Thymus (tissue), 11 donors: Measurements from ENCODE around the gene BUD23. TPM values are rescaled to one million over a fixed set of nuclear protein-coding genes. Genes with fewer than 3 reads are reported as not detected.
"Not testable (repeated sequence)": the region's sequence is repeated elsewhere in the genome, so short reads cannot be mapped to it uniquely, and the experiment has no call there.

Source experiments
- DNase-seq, 9 donors: peaks; one replicate each; pipeline ENCODE4 v3.0.0-alpha.2; 2013; ENCODE audit warnings: low spot score in 9 of 9, low read depth in 6 of 9, missing footprints in 1 of 9
- H3K27ac ChIP-seq, 2 donors: one replicate each; pipeline ENCODE4 v1.5.1; 2013; ENCODE audit warnings: control low read depth in 1 of 2, low read depth in 1 of 2, low read length in 1 of 2, mild to moderate bottlenecking in 1 of 2, moderate library complexity in 1 of 2
- H3K27me3 ChIP-seq, 2 donors: one replicate each; pipeline ENCODE4 v1.5.1; 2013; ENCODE audit warnings: low read length in 1 of 2; ENCODE audit not compliant: control insufficient read depth in 2 of 2, insufficient read depth in 1 of 2
- H3K36me3 ChIP-seq, 2 donors: one replicate each; pipeline ENCODE4 v1.5.1; 2013; ENCODE audit warnings: low read length in 1 of 2, mild to moderate bottlenecking in 1 of 2, moderate library complexity in 1 of 2; ENCODE audit not compliant: control insufficient read depth in 2 of 2, insufficient read depth in 2 of 2
- H3K4me1 ChIP-seq, 2 donors: one replicate each; pipeline ENCODE4 v1.5.1; 2013; ENCODE audit warnings: low read length in 2 of 2; ENCODE audit not compliant: control insufficient read depth in 2 of 2, insufficient read depth in 2 of 2
- H3K4me3 ChIP-seq, 2 donors: one replicate each; pipeline ENCODE4 v1.5.1; 2013; ENCODE audit warnings: low read length in 2 of 2, control low read depth in 1 of 2, mild to moderate bottlenecking in 1 of 2
- H3K9me3 ChIP-seq, 2 donors: one replicate each; pipeline ENCODE4 v1.5.1; 2013; ENCODE audit warnings: low read length in 1 of 2, mild to moderate bottlenecking in 1 of 2; ENCODE audit not compliant: control insufficient read depth in 2 of 2, insufficient read depth in 1 of 2
- WGBS: extraction: QIAGEN DNeasy Blood & Tissue Kit; methylation state at CpG from one replicate; pipeline ENCODE4 v1.1.7; 2013; 5-methylcytosine and 5-hydroxymethylcytosine counted together
- polyA plus RNA-seq: library from polyadenylated mRNA; stranded (reverse); fragments of 200-250 nt; gene quantifications from one replicate; pipeline ENCODE4 v1.2.3, GENCODE V29; 2013
- total RNA-seq: library from RNA; stranded (reverse); fragments of 120-200 nt; gene quantifications from one replicate; pipeline ENCODE4 v1.2.4, GENCODE V29; 2013
- donor health status: healthy.

BUD23 gene
- total and polyA plus RNA-seq, 2 donors: 43.4 to 71.0 TPM

- no peak for DNase-seq
- Histone ChIP-seq H3K4me1 (peaks cover 10 to 43% of the 10 kb centered on the region in 2 donors), H3K9me3 (peaks cover 0 to 3% of the 10 kb centered on the region in 2 donors), H3K27ac (no peak overlapping the region), H3K36me3 (no peaks in the 10 kb centered on the region), H3K27me3 (peaks cover 22 to 46% of the 10 kb centered on the region in 2 donors), H3K4me3 (peak overlapping the region in 1 of 2 donors; percentile 63)
- WGBS: 15% methylated on average over 16 of the region's 16 CpGs
Observed at GRCh38 chr7:73719806-73720169, 36.4 kb downstream of the BUD23 start.

DNA sequence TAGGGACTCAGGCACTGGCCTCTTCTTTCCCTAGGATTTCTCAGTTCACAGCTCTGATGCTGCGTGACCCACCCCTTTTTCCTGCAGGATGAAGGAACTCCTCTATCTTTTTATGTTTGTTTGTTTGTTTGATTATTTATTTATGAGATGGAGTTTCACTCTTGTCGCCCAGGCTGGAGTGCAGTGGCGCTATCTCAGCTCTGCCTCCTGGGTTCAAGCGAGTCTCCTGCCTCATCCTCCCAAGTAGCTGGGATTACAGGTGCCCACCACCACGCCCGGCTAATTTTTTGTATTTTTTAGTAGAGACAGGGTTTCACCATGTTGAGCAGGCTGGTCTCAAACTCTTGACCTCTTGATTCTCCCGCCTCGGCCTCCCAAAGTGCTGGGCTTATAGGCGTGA, 37.0 kb downstream of the BUD23 start:
- Histone ChIP-seq H3K27me3 (peaks cover 22 to 48% of the 10 kb centered on the region in 2 donors), H3K4me1 (peaks cover 10 to 40% of the 10 kb centered on the region in 2 donors)
- H3K36me3 ChIP-seq, H3K4me3 ChIP-seq, H3K9me3 ChIP-seq, DNase-seq, H3K27ac ChIP-seq: not testable (repeated sequence)
- WGBS: 94% methylated on average over 9 of the region's 9 CpGs

DNA sequence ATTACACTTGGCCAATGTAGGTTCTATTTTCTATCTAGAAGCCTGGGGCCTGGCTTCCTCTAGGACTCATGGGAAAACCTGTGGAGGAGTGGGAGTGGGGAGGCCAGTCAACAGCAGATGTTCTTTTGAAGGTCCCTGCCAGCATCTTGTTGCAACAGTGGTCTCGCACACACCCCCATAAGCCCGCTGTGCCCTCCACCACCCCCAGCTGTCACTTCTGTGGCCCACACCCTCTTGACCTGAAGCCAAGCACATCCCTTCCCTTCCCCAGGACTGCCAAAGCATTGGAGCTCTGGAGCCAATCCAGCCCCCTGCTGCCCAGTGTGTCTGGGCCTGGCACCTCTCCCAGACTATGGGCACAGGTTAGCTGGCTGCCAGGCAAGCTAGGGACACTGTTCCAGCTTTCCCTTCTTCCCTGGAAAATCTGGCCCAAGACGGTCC, 38.0 kb downstream of the BUD23 start:
- no peak for DNase-seq
- no peaks in the 10 kb centered on the region for H3K36me3 ChIP-seq
- H3K4me1 ChIP-seq: peaks cover 10 to 30% of the 10 kb centered on the region in 2 donors
- H3K27ac ChIP-seq: no peak overlapping the region
- WGBS: 69% methylated on average over 3 of the region's 3 CpGs
- H3K9me3 ChIP-seq: peaks cover 0 to 3% of the 10 kb centered on the region in 2 donors
- H3K4me3 ChIP-seq: no peak overlapping the region
- H3K27me3 ChIP-seq: peaks cover 22 to 52% of the 10 kb centered on the region in 2 donors

- H3K9me3 ChIP-seq, DNase-seq, H3K27ac ChIP-seq, H3K4me3 ChIP-seq, H3K36me3 ChIP-seq: not testable (repeated sequence)
- Histone ChIP-seq H3K4me1 (peaks cover 10 to 25% of the 10 kb centered on the region in 2 donors), H3K27me3 (peaks cover 25 to 56% of the 10 kb centered on the region in 2 donors)
- 91% methylated on average over 4 of the region's 4 CpGs for WGBS
Observed at GRCh38 chr7:73722182-73722581, 38.8 kb downstream of the BUD23 start.

GRCh38 chr7:73722785-73723184, 39.4 kb downstream of the BUD23 start:
- H3K4me3 ChIP-seq: no peak overlapping the region
- H3K27ac ChIP-seq: no peak overlapping the region
- peaks cover 10 to 19% of the 10 kb centered on the region in 2 donors for H3K4me1 ChIP-seq
- WGBS: 75% methylated on average over 6 of the region's 6 CpGs
- no peaks in the 10 kb centered on the region for H3K36me3 ChIP-seq
- no peak for DNase-seq
- H3K27me3 ChIP-seq: peaks cover 21 to 54% of the 10 kb centered on the region in 2 donors
- no peaks in the 10 kb centered on the region for H3K9me3 ChIP-seq

- Histone ChIP-seq H3K27ac (no peak overlapping the region), H3K4me1 (peaks cover 2 to 9% of the 10 kb centered on the region in 2 donors), H3K9me3 (no peaks in the 10 kb centered on the region), H3K27me3 (peaks cover 13 to 47% of the 10 kb centered on the region in 2 donors), H3K36me3 (no peaks in the 10 kb centered on the region), H3K4me3 (no peak overlapping the region)
- no peak for DNase-seq
- WGBS: 93% methylated on average over 3 of the region's 3 CpGs
Observed at GRCh38 chr7:73723813-73724212, 40.4 kb downstream of the BUD23 start.

GRCh38 chr7:73726083-73726466, 42.7 kb downstream of the BUD23 start:
- 93% methylated on average over 1 of the region's 1 CpG for WGBS
- H3K36me3 ChIP-seq: no peaks in the 10 kb centered on the region
- peaks cover 3 to 32% of the 10 kb centered on the region in 2 donors for H3K27me3 ChIP-seq
- no peak overlapping the region for H3K4me3 ChIP-seq
- H3K27ac ChIP-seq: no peak overlapping the region
- DNase-seq: no peak
- H3K9me3 ChIP-seq: no peaks in the 10 kb centered on the region
- H3K4me1 ChIP-seq: no peaks in the 10 kb centered on the region

DNA sequence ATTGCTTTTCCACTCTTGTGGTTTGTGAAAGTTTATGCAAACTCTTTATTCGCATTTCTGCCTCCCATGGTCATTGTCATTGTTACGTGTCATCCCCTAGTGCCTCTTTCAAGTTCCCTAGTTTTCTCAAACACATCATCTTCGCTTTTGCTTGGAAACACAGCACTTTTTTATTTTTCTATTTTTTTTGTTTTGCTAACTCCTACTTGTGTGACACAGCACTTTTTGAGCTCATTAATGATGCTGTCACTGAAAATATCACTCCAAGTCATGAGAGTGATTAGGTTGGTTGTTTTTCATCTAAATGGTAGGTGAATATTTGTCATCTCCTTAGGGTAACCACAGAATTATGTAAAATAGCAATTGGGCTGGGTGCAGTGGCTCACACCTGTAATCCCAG, 44.6 kb downstream of the BUD23 start:
- WGBS: 71% methylated on average over 3 of the region's 3 CpGs
- Histone ChIP-seq H3K4me1 (no peaks in the 10 kb centered on the region), H3K36me3 (no peaks in the 10 kb centered on the region), H3K27ac (no peak overlapping the region), H3K4me3 (no peak overlapping the region), H3K9me3 (no peaks in the 10 kb centered on the region), H3K27me3 (peaks cover 3 to 24% of the 10 kb centered on the region in 2 donors)
- DNase-seq: no peak

- H3K9me3 ChIP-seq: no peaks in the 10 kb centered on the region
- H3K27ac ChIP-seq: no peak overlapping the region
- 68% methylated on average over 5 of the region's 5 CpGs for WGBS
- no peaks in the 10 kb centered on the region for H3K4me1 ChIP-seq
- no peaks in the 10 kb centered on the region for H3K36me3 ChIP-seq
- no peak overlapping the region for H3K4me3 ChIP-seq
- peaks cover 3 to 24% of the 10 kb centered on the region in 2 donors for H3K27me3 ChIP-seq
- DNase-seq: no peak
Observed at GRCh38 chr7:73728551-73728950, 45.2 kb downstream of the BUD23 start.

- no peak for DNase-seq
- Histone ChIP-seq H3K27me3 (peaks cover 3 to 19% of the 10 kb centered on the region in 2 donors), H3K27ac (no peak overlapping the region), H3K4me1 (peaks cover 0 to 2% of the 10 kb centered on the region in 2 donors), H3K4me3 (no peak overlapping the region), H3K9me3 (no peaks in the 10 kb centered on the region), H3K36me3 (no peaks in the 10 kb centered on the region)
- WGBS: 7% methylated on average over 3 of the region's 3 CpGs
Observed at GRCh38 chr7:73730485-73730884, 47.1 kb downstream of the BUD23 start.
